ENCODE results near the gene CDIPT.
A peak's percentile ranks its signal among the peaks of the same experiment; 100 is the strongest.
"Not testable (repeated sequence)": the region's sequence is repeated elsewhere in the genome, so short reads cannot be mapped to it uniquely, and the experiment has no call there.

Gene CDIPT

GRCh38 chr16:29862884-29863668 lies at the start of gene CDIPT:
Gene CDIPT, minus strand, starts transcription at chr16:29863226. Its CDS starts 369 bp downstream, at chr16:29862857.
- DNase-seq = peak; percentile 95

GRCh38 chr16:29912087-29912486 lies 49.1 kb upstream of the CDIPT start:
- no peak for DNase-seq

- DNase-seq = no peak
These were observed 48.6 kb upstream of the CDIPT start for GRCh38 chr16:29911676-29912010.

- DNase-seq = no peak
These were observed 48.0 kb upstream of the CDIPT start for GRCh38 chr16:29910819-29911675.

- not testable (repeated sequence) for DNase-seq
These were observed 46.8 kb upstream of the CDIPT start for GRCh38 chr16:29909851-29910250.

- DNase-seq = no peak
These were observed 46.4 kb upstream of the CDIPT start for GRCh38 chr16:29909391-29909790.

- no peak for DNase-seq
These were observed 45.7 kb upstream of the CDIPT start for GRCh38 chr16:29908719-29909220.

GRCh38 chr16:29907973-29908372 lies 44.9 kb upstream of the CDIPT start:
- DNase-seq = no peak

- DNase-seq = no peak
These were observed 43.7 kb upstream of the CDIPT start for GRCh38 chr16:29906520-29907244.

- no peak for DNase-seq
These were observed 42.6 kb upstream of the CDIPT start for GRCh38 chr16:29905668-29906067.

- no peak for DNase-seq
These were observed 41.9 kb upstream of the CDIPT start for GRCh38 chr16:29904947-29905346.

GRCh38 chr16:29903590-29903989 lies 40.6 kb upstream of the CDIPT start:
- DNase-seq = no peak

- DNase-seq = no peak
These were observed 38.5 kb upstream of the CDIPT start for GRCh38 chr16:29901607-29901945.

- no peak for DNase-seq
These were observed 38.0 kb upstream of the CDIPT start for GRCh38 chr16:29900888-29901606.

- DNase-seq = peak; percentile 38
These were observed 37.3 kb upstream of the CDIPT start, which contains the start of gene ASPHD1 for GRCh38 chr16:29900102-29900887. Gene ASPHD1, plus strand, starts transcription at chr16:29900488. Its CDS starts 484 bp downstream, at chr16:29900972.

- peak; percentile 51 for DNase-seq
These were observed 36.6 kb upstream of the CDIPT start, which contains the start of gene SEZ6L2 for GRCh38 chr16:29899516-29900101. Gene SEZ6L2, minus strand, starts transcription at chr16:29899550. Its CDS starts 531 bp downstream, at chr16:29899019.

GRCh38 chr16:29898804-29899515 lies 35.9 kb upstream of the CDIPT start:
- DNase-seq = no peak

GRCh38 chr16:29898135-29898803 lies 35.2 kb upstream of the CDIPT start:
- DNase-seq = no peak

GRCh38 chr16:29897333-29897732 lies 34.3 kb upstream of the CDIPT start:
- DNase-seq = no peak

- no peak for DNase-seq
These were observed 33.8 kb upstream of the CDIPT start for GRCh38 chr16:29896841-29897240.
